HepG2 (cell line): ENCODE results near the gene TSC1. TPM values are rescaled to one million over a fixed set of nuclear protein-coding genes. Genes with fewer than 3 reads are reported as not detected.

Experiments used
- FOXA3 ChIP-seq: IDR thresholded peaks from 2 replicates; pipeline ENCODE4 v1.6.1; 2016; ENCODE audit warnings: missing genetic modification reagents, missing compliant biosample characterization
- FOXM1 ChIP-seq: sonication (generic); formaldehyde crosslinking; IDR thresholded peaks from 2 replicates; pipeline ENCODE4 v1.5.0; 2020; ENCODE audit warnings: missing genetic modification reagents
- FUBP1 ChIP-seq: sonication (generic); formaldehyde crosslinking; IDR thresholded peaks from 2 replicates; pipeline ENCODE4 v1.5.1; 2020; ENCODE audit warnings: missing genetic modification reagents, mild to moderate bottlenecking, borderline replicate concordance
- GATAD1 ChIP-seq: IDR thresholded peaks from 2 replicates; pipeline ENCODE4 v1.6.1; 2016; ENCODE audit warnings: missing genetic modification reagents, missing compliant biosample characterization
- GTF2F1 ChIP-seq: fragments of 150-350 bp; IDR thresholded peaks from 2 replicates; pipeline ENCODE4 v1.6.1; 2014; ENCODE audit warnings: low read length
- HDAC2 ChIP-seq: sonication (generic); formaldehyde crosslinking; IDR thresholded peaks from 2 replicates; pipeline ENCODE4 v1.4.0; 2020; ENCODE audit warnings: missing genetic modification reagents
- KDM6A ChIP-seq: IDR thresholded peaks from 2 replicates; pipeline ENCODE4 v1.6.1; 2016; ENCODE audit warnings: low read depth
- MTA1 ChIP-seq: sonication (generic); formaldehyde crosslinking; IDR thresholded peaks from 2 replicates; pipeline ENCODE4 v1.4.0; 2020; ENCODE audit warnings: missing genetic modification reagents, mild to moderate bottlenecking, borderline replicate concordance
- MYPOP ChIP-seq: sonication (generic); formaldehyde crosslinking; IDR thresholded peaks from 2 replicates; pipeline ENCODE4 v1.8.1; 2023; ENCODE audit warnings: mild to moderate bottlenecking, moderate library complexity, missing genetic modification reagents
- RFXANK ChIP-seq: IDR thresholded peaks from 2 replicates; pipeline ENCODE4 v1.6.1; 2016
- RORA ChIP-seq: sonication (generic); formaldehyde crosslinking; IDR thresholded peaks from 2 replicates; pipeline ENCODE4 v1.5.0; 2020; ENCODE audit warnings: mild to moderate bottlenecking, missing genetic modification reagents, moderate library complexity
- RXRB ChIP-seq: IDR thresholded peaks from 2 replicates; pipeline ENCODE4 v1.6.1; 2016; ENCODE audit warnings: borderline replicate concordance, missing genetic modification reagents, missing compliant biosample characterization
- SMYD3 ChIP-seq: sonication (generic); formaldehyde crosslinking; IDR thresholded peaks from 2 replicates; pipeline ENCODE4 v1.8.1; 2023; ENCODE audit warnings: mild to moderate bottlenecking, missing genetic modification reagents
- SOX6 ChIP-seq, 2 experiments: fragments of 450-650 bp in 1 of 2; sonication (generic) in 1 of 2; formaldehyde crosslinking in 1 of 2; IDR thresholded peaks; 2 replicates each; pipeline versions ENCODE4 v1.4.0 to v1.6.1; 2017 to 2020; ENCODE audit warnings: antibody characterized with exemption in 1 of 2, mild to moderate bottlenecking in 1 of 2, missing genetic modification reagents in 1 of 2
- TSC22D2 ChIP-seq: sonication (generic); formaldehyde crosslinking; IDR thresholded peaks from 2 replicates; pipeline ENCODE4 v1.5.1; 2020; ENCODE audit warnings: missing genetic modification reagents, mild to moderate bottlenecking, borderline replicate concordance
- U2AF2 ChIP-seq: fragments of 200-400 bp; formaldehyde crosslinking; IDR thresholded peaks from 2 replicates; pipeline ENCODE4 v1.6.1; 2017; ENCODE audit warnings: low read depth, mild to moderate bottlenecking, low read length
- ZNF234 ChIP-seq: sonication (generic); formaldehyde crosslinking; conservative IDR thresholded peaks from 2 replicates; pipeline ENCODE4 v1.5.1; 2020; ENCODE audit warnings: mild to moderate bottlenecking, missing genetic modification reagents
- ZNF274 ChIP-seq: sonication (generic); formaldehyde crosslinking; IDR thresholded peaks from 2 replicates; pipeline ENCODE4 v1.5.1; 2020; ENCODE audit warnings: mild to moderate bottlenecking, missing genetic modification reagents
- ZNF687 ChIP-seq: sonication (generic); formaldehyde crosslinking; IDR thresholded peaks from 2 replicates; pipeline ENCODE4 v1.5.1; 2020; ENCODE audit warnings: mild to moderate bottlenecking, missing genetic modification reagents, moderate library complexity
- ZNF710 ChIP-seq: sonication (generic); formaldehyde crosslinking; IDR thresholded peaks from 2 replicates; pipeline ENCODE4 v1.5.0; 2020; ENCODE audit warnings: mild to moderate bottlenecking, missing genetic modification reagents, borderline replicate concordance
- polyA plus RNA-seq, 8 experiments: library from polyadenylated mRNA; depleted of rRNA in 3 of 8; stranded (reverse) in 7 of 8; unstranded in 1 of 8; fragments of >200 nt; fragmentation: Illumina TruSeq in 4 of 8; extraction: Trizol in 4 of 8; gene quantifications; 2 replicates each; pipeline versions ENCODE4 v1.2.1 to v1.2.3, GENCODE V29; 2011 to 2016; ENCODE audit warnings: low read depth in 4 of 8, missing spikeins in 1 of 8, mixed read lengths in 1 of 8; ENCODE audit not compliant: insufficient read depth in 1 of 8
- total RNA-seq, 5 experiments: library from RNA; depleted of rRNA; stranded (reverse); fragments of >200 nt; fragmentation: Illumina TruSeq; extraction: Trizol; gene quantifications; 2 replicates each; pipeline ENCODE4 v1.2.3, GENCODE V29; 2016; ENCODE audit warnings: low read depth in 1 of 5

TSC1 gene
- total and polyA plus RNA-seq, 2 of the 13 experiments (the other 11 are each of a cell fraction or from before 2014, with no cell fraction given): 31.6 to 66.1 TPM

- TF ChIP-seq ZNF687 (CRISPR knock-in tag) (peak; percentile 82), SOX6 (IDR thresholded peaks at IDR 0.05) (no peak), SOX6 (CRISPR knock-in tag; IDR thresholded peaks at IDR 0.05) (peak; percentile 50; the same call in 1 of the 2 replicates), ZNF710 (no peak; the same call in 1 of the 2 replicates), RORA (no peak), KDM6A (no peak), ZNF234 (CRISPR knock-in tag) (no peak; the same call in 1 of the 2 replicates), U2AF2 (peak; percentile 98), GATAD1 (CRISPR knock-in tag) (peak; percentile 88), RXRB (CRISPR knock-in tag) (peak; percentile 36; the same call in 1 of the 2 replicates), GTF2F1 (no peak), FOXM1 (CRISPR knock-in tag) (no peak), FOXA3 (CRISPR knock-in tag) (peak; percentile 56), MTA1 (CRISPR knock-in tag) (no peak), TSC22D2 (CRISPR knock-in tag) (no peak), SMYD3 (CRISPR knock-in tag) (no peak), MYPOP (peak; percentile 86), HDAC2 (0 out of 2 replicates have a peak, but pooled peaks have one; percentile 20), RFXANK (CRISPR knock-in tag) (no peak), ZNF274 (CRISPR knock-in tag) (peak; percentile 73), FUBP1 (CRISPR knock-in tag) (no peak)
These were observed at the start of gene TSC1 (continued) for GRCh38 chr9:132944294-132945185.
